Measurements from ENCODE around the gene PHF1.

Gene PHF1

DNA sequence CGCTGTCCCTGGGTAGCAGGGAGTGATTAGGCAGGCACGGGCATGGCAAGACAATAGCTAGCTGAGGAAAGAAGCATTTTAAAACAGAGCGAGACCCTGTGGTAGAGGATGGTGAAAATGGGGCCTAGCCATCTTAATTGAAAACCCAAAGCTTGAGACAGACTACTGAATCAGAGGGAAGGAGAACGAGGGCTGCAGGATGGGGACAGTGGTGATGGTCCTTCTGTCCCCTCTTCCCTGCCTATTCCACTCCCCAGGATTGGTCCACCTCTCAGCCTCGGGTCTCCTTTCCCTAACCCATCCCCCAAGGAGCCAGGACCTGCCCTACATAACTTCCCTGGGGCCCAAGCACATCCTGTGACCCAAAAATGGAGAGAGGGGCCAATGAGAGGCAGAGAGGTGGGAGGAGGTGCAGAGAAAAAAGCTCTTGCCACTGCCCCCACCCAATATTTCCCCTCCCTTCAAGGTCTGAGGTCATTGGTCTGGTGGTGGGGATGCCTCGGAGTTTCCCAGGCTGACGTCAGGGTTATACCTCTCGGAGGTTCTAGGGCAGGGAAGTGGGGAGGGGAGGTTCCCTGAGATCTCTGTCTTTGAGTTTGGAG lies 8.0 kb downstream of the PHF1 start:
- no peak for DNase-seq

DNA sequence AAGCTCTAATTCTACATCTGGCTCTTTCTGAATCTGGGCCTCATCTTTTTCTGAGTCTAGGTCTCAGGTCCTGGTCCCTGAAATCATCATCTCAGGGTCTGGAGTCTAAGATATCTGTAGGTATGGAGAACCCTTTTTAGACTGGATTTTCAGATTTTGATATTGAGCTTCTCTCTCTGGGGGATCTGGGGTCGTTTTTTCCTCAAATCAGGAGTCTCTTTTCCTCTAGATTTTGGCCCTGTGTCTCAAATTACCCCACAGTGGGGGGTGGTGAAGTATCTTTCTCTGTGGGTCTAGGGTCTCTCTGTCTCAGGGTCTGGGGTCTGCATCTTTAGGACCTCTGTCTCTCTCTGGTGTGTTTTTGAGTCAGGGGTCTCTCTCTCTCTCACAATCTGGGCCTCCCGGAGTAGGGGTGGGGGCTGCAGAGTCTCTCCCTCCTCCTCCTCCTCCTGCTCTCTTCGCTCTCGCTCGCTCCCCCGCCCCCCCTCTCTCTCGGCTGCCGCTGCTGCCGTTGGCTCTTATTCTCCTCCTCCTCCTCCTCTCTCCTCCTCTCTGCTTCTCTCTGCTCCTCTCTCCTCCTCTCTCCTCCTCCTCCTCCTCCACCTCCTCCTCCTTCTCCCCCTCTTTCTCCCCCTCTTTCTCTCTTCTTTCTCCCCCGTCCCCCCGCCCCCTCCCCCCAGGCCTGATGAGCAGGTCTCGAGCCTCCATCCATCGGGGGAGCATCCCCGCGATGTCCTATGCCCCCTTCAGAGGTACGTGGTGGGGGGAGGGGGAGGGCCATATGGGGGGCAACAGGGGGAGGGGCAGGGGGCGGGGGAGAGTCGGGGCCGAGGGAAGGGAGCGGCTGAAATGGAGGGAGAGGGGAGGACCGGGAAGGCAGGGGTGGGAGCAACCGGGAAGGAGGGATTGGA lies 9.0 kb downstream of the PHF1 start, which contains the start of gene SYNGAP1:
TSS of gene SYNGAP1 (plus strand) at position 486 of the 911 bp plus-strand sequence. CDS start at position 686, 200 bp downstream.
- peak; percentile 50 for DNase-seq

DNA sequence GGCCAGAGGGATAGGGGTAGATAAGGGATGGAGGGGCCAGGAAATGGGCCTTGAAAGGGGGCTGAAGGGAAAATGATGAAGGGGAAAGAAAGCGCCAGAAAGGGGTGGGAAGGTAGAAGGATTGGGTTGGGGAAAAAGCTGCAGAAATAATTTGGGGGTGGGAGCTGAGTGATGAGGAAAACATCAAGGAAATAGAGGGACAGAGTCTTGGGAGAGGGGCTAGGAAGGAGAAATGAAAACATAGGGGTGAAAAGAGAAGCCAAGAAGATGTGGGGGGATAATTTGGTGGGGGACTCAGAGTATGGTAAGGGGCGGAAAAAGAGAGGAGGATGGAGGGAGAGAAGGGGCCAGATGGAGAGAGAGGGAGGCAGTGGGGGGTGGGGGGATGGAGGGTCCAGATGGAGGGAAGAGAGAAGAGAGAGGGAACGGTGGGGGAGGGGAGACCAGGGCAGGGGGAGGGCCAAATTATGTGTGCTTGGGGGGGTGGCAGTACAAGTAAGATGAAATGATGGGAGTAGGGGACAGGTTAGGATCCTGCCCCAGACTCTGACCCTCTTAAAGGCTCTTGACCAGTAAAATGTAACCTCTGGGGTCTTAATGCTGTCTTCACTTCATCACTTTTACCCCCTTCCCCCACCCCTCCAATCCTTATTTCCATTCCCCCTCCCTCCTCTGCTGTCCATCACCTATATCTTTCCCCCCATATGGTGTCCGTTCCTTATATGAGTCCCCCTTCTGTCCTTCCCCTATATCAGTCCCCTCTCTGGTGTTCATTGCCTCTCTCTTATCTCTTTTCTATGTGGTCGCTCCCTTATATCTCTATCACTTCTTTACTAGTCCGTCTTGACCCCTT lies 9.9 kb downstream of the PHF1 start:
- DNase-seq, result no peak

DNA sequence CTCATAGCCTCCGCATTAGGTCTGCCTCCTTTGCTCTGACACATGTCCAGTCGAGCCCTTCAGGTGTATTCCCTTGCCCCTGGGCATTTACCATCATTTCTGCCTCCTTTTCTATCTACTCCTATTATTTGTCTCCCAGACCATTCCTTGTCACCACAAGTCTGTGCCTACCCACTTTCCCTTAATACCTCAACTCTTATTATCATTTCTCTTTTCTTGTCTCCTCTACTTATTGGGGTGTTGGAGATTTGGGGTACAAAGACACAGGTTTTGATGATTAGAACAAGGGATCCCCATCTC lies 10.5 kb downstream of the PHF1 start:
- no peak for DNase-seq

DNA sequence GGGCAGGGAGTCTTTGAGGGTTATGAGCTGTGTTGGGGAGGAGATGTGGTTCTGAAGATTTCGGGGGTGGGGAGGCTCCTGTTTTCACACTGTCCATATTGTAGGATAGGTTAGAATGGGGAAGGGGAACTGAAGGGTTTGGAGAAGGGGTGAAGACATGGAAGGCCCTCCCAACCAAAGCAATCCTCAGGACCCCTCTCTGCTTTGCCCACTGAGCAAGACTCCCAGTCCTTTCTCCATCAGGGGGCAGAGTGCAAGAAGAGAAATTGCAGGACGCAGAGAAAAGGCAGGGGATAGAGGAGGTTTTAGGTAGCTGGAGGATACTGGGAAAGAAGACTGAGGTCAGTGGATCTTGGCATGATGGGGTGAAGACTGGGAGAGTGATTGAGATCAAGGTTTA lies 13.0 kb downstream of the PHF1 start:
- no peak for DNase-seq

DNA sequence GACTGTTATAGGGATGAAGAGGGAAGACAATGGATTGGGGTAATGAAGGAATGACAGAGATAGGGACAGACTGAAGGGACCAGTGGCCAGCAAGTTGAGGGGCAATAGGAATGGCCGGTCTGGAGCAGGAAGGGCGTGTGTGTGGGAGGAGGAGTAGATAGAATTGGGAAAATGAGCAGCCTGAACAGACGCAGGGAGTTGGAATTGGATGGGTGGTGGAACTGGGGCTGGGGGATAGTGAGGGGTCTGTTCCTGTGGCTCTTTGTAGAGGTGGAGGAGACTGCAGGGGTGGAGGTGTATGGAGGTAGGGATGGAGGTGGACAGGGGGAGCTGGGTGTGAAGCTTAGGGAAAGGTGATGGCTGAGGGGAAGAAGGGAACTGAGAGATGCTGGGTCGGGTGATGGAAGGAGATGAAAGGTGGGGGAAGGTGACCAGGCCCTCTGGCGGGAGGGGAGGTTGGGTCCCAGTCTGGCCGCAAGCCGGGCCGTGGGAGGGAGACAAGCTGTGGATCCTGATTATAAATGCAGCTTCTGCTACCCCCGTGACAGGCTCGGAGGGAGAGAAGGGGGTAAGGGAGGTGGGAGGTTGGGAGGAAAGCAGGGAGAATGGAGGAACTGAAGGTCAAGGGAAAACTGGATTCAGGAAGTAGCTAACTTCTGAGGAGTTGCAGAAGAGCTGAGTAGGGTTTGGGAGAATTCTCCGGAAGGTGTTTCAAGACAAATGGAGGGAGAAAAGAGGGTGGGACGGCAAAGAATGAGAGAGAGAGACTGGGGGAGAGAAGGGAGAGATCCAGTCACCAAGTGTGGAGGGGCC lies 14.2 kb downstream of the PHF1 start:
- DNase-seq, result no peak

DNA sequence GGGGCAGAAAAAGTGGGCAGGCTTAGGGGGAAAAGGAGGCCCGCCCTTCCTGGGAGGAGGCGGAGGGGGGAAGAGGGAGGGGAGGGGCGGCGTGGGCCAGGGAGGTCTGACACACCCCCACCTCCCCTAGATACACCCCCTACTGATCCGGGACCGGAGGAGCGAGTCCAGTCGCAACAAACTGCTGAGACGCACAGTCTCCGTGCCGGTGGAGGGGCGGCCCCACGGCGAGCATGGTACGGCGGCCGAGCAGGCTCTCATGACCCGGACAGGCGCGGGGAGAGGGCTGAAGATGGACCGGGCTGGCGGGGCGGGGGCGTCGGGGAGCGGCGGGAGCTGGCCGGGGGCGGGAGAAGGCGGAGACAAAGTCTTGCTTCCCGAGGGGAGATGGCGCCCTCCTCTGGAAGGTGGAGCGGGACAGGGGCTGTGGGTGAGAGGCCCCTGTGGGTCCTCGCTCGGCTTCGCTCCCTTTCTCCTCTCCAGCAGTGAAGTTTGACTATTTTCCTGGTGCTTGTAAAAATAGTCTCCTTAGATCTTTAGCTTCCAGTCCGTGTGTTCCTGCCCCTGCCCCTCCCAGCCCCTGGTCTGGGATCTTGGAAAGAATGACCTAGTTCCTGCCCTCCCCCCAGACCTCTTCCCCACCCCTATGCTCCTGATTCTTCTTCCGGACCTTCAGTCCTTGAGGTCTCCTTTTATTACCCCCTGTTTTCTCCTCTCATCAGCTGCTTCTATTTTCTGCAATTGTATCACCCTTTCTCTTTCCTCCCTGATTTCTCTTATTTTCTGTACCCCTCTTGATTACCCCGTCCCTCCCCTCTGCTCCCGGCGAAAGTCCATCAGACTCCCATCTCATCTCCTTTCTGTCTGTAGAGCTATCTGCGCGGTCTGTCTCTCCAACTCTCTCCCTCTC lies 15.1 kb downstream of the PHF1 start:
- peak; percentile 81 for DNase-seq

DNA sequence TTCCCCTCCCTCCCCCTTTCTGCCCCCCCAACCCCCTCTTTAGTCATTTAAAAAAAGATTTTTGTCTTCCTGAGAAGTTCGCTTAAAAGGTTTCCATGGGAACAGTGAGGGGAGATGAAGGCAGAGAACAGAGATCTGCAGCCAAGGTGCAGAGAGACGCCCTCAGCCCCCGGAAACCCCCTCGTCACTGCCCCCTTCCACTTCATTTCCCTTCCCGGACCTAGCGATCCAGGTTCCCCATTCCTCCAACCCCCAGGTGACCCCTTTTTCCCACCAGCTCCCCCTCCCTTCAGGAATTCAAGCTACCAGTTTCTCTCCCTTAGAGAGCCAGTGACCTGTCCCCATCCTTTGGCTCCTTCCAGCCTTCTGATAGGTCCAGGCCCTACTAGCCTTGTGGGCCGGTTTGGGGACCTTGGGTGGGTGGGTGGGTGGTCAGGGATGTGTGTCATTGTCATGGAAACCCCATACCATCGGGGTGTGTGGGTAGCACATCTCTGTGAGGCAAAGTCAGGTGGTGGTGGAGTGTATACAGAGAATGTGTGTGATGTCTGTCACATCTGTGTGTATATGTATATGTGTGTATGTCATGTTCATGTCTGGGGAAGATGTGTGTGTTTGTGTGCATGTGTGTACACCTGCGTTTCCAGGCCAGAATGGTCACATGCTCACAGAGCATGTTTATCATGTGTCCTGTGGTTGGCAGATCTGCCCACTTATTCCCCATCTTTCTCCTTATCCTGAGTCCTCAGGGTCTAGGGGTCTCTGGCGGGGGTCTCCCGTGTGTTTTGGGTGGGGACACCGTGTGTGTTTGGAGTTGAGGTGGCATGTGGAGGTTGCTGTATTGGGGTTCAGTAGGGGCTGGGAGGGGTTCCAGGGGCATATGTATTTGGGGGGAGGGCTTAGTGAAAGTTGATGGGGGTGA lies 16.0 kb downstream of the PHF1 start:
- DNase-seq, result no peak

DNA sequence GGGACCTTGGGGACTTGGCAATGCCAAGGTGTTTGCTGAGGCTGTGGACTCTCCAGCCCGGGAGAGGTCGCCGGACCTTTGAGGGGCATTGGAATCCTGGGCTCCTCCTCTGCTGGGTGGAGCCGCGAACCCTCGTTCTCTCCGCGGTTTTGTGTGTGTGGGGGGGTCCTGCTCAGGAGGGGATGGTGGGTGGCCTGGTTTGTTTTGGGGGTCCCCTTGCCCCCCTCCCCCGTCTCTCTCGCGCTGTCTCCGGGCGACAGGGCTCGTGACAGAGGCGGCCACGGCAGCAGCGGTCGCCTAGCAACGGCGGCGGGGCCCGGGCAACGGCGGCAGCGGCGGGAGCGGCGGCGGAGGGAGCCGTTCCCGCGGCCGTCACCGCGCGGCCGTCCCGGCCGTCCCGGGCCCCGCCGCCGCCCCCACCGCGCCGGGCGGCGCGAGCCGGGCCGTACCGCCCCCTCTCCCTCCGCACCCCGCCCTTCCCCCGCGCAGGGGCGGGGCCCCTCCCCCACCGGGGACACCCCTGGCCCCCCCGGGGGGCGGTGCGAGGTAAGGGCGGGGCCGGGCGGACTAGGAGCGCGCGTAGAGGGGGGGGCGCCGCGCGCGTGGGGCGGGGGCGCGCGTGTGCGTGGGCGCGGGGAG lies 16.9 kb downstream of the PHF1 start:
- peak; percentile 17 for DNase-seq

DNA sequence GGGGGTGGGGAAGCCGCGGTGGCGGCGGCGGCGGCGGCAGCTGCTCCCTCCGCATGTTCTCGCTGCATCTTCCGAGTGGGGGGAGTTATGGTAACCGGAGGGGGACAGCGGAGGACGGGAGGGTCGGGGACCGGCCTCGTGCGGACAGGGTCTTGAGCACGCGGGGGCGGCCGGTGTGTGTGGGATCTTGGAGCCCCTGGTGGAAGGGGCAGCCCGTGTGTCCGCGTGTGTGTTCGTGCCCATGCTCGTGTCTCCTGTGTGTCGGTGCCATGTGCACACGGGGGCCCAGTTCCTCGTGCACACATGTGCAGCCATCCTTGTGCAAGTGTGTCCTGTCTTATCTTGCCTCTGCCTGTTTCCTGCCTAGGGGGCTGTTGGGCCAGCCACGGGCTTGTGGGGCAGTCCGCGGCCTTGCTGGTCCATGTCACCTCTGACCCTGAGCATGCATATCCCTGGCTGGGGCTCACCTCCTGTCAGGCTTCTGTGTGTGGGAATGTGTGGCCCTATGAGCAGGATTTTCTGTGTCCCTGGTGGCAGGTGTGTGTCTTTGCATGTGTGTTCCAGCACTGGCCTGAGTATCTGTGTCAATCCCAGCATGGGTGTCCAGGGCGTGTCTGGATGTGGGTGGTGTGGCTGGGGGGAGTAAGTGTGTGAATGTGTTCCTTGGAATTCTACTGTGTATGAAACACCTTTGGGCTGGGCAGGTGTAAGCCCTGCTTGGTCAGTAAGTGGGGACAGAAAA lies 17.6 kb downstream of the PHF1 start:
- DNase-seq, result peak; percentile 7

DNA sequence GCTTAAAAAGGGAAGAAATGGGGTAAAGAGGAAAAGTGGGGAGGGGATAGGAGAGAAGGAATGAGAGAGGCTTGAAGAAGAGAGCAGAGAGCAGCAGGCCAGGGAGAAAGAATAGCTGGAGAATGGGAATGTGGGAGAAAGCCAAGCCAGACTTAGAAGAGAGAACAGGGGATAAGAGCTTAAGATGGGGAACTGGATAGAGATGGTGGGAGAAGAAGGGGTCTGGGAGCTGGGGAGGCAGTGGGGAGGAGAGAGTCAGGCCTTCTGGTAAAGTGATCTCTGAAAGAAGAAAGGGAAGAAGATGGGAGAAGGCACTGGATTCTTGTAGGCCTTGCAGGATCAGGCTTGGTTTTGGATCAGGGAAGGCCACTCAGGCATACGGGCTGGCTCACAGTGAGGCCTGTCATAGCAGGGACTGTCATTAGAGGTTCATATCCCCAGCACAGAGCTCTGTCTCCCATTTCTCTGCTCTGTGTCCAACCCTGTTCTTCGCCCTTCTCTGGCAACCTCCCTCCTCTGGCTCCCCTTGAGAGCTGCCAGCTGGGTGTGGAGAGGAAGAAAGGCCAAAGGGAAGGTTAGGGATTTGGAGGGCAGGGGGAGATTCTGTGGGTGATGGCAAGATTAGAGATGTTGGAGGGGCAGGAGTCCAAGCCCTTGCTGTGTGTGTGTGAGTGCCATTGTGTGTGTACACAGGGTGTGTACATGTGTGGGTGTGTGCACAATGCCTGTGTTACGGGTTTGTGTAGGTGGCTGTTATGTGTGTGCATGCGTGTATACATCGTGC lies 18.3 kb downstream of the PHF1 start:
- no peak for DNase-seq

DNA sequence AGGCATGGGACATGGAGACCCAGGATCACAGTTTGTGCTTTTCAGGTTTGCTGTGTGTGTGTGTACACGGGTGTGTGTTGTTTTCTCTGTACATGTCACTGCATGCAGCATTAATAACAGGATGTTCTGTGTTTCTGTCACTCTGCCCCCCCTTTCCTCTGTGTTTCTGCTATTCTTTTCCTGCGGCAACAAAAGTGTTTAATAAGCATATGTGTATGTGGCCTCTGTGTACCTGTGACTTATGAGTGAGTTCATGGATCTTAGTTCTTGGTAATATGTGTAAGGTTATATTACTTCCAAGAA lies 18.9 kb downstream of the PHF1 start:
- DNase-seq, result no peak

DNA sequence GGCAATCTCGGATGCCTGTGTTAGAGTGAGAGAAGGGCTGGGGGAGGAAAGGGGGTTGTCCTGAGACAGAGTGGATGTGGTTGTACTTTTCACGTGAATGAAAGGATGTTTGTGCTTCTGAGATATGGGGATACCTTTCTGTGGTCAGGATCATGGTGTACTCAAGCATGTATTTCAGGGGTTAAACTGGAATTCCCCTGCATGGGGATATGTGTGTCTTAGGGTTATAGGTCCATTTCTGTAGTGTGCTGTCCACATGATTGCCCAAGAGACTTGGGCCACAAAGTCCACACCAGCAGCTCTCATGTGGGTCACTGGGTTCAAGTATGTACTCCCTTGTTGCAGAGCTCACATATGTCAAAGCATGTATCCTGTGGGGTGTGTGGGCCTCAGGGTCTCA lies 19.5 kb downstream of the PHF1 start:
- no peak for DNase-seq

DNA sequence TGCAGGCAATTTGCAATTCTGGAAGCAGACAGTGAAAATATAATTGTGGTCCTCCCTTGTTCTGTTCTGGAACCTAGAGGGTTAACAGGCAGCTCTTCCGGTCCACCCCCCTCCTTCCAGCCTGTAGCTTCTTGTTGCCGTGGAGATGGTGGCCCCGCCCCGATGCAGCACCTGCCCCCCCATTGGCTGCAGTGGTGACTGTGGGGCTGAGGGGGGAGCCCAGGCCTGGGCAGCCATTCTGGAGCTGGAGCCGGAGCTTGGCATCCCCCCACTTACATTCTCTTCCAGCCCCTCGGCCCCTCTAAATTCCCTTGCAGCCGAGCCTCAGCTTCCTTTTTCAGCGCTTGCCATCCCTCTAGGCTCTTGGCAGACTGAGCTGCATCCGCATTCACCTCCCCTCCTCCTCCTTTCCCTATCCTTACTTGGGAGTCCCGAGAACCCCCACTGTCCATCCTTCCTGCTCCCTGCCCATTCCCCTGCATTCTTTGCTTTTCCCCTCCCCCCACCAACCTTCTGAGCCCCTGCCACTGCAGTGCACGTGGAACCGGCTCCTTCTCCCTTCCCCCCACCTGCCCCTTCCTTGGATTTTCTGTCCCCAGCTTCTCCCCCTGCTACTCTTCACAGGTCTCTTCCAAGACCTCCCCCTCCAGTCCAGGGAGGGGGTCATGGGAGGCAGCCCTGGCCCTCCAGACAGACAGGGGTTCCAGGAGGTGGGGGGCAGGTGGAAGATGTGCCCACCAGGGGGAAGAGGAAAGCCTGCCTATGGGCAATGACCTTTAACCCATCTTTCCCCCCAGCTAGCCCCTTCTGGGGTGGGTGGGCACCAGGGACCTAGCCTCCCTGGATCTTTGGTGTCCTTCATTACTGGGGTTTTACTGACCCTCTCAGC lies 20.4 kb downstream of the PHF1 start:
- DNase-seq, result peak; percentile 79

DNA sequence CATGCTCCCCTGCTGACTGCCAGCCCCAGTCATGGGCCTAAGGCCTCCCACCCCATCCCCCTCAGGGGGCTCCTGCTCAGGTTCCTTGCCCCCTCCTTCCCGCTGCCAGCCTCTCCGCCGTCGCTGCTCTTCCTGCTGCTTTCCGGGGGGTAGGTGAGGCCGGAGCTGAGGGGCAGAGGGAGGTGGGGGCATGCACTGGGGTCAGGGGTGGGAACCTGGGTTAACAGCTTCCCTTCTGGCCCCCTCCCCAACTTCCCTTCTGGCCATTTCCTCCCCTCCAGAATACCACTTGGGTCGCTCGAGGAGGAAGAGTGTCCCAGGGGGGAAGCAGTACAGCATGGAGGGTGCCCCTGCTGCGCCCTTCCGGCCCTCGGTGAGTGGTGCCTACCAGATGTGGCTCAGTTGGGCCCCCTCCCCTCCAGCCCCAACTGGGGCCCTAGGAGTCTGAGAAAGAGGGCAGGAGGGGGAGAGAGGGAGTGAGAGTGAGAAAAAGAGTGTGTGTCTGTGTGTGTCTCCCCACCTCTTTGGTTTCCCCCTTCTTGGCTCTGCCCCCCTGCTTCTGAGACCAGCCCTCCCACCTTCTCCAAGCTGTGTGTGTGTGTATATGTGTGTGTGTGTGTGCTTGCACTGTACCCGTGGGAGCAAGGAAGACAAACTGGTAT lies 21.2 kb downstream of the PHF1 start:
- no peak for DNase-seq

DNA sequence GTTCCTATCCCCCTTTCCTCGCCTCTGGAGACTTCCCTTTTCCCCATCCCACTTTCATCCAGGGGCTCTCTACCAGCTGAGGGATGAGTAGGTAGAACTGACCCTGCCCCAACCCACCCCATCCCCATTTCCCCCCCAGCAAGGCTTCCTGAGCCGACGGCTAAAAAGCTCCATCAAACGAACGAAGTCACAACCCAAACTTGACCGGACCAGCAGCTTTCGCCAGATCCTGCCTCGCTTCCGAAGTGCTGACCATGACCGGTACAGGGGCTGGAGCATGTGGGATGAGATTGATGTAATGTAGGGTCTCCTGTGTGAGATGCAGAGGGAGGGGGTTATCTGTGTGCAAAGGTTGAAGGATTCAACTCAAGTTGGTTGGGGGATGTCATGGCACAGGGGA lies 21.7 kb downstream of the PHF1 start:
- DNase-seq, result no peak

DNA sequence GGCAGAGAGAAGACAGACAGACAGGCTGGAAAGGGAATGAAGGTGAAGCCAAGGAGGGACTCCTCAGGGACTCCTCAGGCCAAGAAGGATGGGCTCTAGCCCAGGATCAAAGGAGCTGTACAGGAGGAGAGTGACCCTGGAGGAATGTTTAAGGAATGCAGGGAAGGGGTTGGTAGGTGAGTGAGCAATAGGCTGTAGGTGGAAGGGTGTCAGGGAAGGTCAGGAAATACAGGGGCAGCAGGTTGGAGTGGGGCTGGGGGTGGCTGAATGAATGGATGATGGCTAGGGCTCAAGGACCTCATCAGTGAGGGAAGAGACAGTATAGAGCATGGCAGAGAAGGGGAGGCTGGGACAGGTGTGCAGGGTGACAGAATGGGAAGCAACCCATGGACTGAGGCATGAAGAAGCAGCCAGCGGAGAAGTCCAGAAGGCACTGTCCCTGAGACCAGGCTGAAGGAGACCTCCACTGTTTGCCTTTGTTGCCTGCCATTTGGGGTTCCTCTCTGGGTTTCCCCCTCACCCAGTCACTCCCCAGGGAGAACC lies 22.3 kb downstream of the PHF1 start:
- no peak for DNase-seq

Measured in NCI-H1105 treated with DMSO at 0.1 percent for 48 hours (cell line).